Heart left ventricle (tissue), 16 donors: Measurements from ENCODE around the gene ADAMTS5. TPM values are rescaled to one million over a fixed set of nuclear protein-coding genes. Genes with fewer than 3 reads are reported as not detected.

ENCODE experiments used
- ATAC-seq, 4 donors: fragments of 200-7000 bp; cut with Tn5 transposase; one replicate each; pipeline ENCODE4 v1.9.1; 2020 to 2022; ENCODE audit warnings: moderate library complexity in 4 of 4, mild to moderate bottlenecking in 3 of 4, moderate number of reproducible peaks in 1 of 4
- DNase-seq, 5 donors: peaks; one replicate each; pipeline ENCODE4 v3.0.0-alpha.2; 2020
- H3K27ac ChIP-seq, 12 donors: fragments of 200-600 bp; sonication (generic) in 4 of 12; one replicate each; pipeline versions ENCODE4 v1.5.0 to v1.8.0; 2016 to 2022; ENCODE audit warnings: mild to moderate bottlenecking in 2 of 12
- H3K27me3 ChIP-seq, 9 donors: fragments of 200-600 bp; sonication (generic) in 2 of 9; one replicate each; pipeline versions ENCODE4 v1.5.1 to v1.8.0; 2016 to 2022; ENCODE audit warnings: mild to moderate bottlenecking in 3 of 9
- H3K36me3 ChIP-seq, 9 donors: fragments of 200-600 bp; sonication (generic) in 2 of 9; one replicate each; pipeline versions ENCODE4 v1.5.0 to v1.8.0; 2018 to 2022; ENCODE audit warnings: mild to moderate bottlenecking in 2 of 9
- H3K4me1 ChIP-seq, 12 donors: fragments of 200-600 bp; sonication (generic) in 4 of 12; one replicate each; pipeline versions ENCODE4 v1.5.0 to v1.8.0; 2016 to 2022; ENCODE audit warnings: mild to moderate bottlenecking in 3 of 12
- H3K4me3 ChIP-seq, 12 donors: fragments of 200-600 bp; sonication (generic) in 4 of 12; one replicate each; pipeline versions ENCODE4 v1.5.0 to v1.8.0; 2017 to 2022; ENCODE audit warnings: mild to moderate bottlenecking in 9 of 12, moderate library complexity in 4 of 12
- H3K9me3 ChIP-seq, 12 donors: fragments of 200-600 bp; sonication (generic) in 4 of 12; one replicate each; pipeline versions ENCODE4 v1.5.0 to v1.8.0; 2016 to 2022; ENCODE audit warnings: mild to moderate bottlenecking in 1 of 12
- CTCF ChIP-seq, 12 donors: fragments of 200-600 bp; sonication (generic) in 4 of 12; IDR thresholded peaks; one replicate each; pipeline versions ENCODE4 v1.5.0 to v1.8.0; 2018 to 2022; ENCODE audit warnings: antibody characterized with exemption in 12 of 12, mild to moderate bottlenecking in 5 of 12
- POLR2A ChIP-seq, 2 donors: fragments of 450-650 bp; IDR thresholded peaks; one replicate each; pipeline ENCODE4 v1.6.1; 2017; ENCODE audit warnings: antibody characterized with exemption in 2 of 2, mild to moderate bottlenecking in 2 of 2, moderate library complexity in 2 of 2
- WGBS, 4 donors: extraction: QIAGEN DNeasy Blood & Tissue Kit in 2 of 4; methylation state at CpG; one replicate each; pipeline versions ENCODE4 v1.1.5 to v1.1.7; 2013 to 2018; 5-methylcytosine and 5-hydroxymethylcytosine counted together
- intact Hi-C, 10 donors: fragments of 100-400 bp; cut with DNase I; formaldehyde crosslinking; loops; one replicate each; pipeline versions ENCODE4 v1.11.1 to v1.14.2; 2022
- polyA plus RNA-seq, 2 donors: library from polyadenylated mRNA; stranded (reverse); fragments of 200-250 nt; gene quantifications; one replicate each; pipeline ENCODE4 v1.2.3, GENCODE V29; 2013
- total RNA-seq, 9 donors: library from RNA; depleted of rRNA in 2 of 9; stranded (reverse); fragments of >200 nt in 2 of 9; fragmentation: NEBNext Ultra II Directional in 3 of 9; extraction: Animal tissue kit (Norgen Biotek cat#: 25700) in 3 of 9; gene quantifications; one replicate each; pipeline versions ENCODE4 v1.1.0 to v1.2.4, GENCODE V29; 2016 to 2023
- donor health status: ischemic (EF 13 %, LVEDD 7.1; RV severe dilation, severe dysfunction).
- donor health status: healthy with polysubstance abuse.
- donor health status: DM: no; HTN: yes; CAD: no.
- donor health status: DM: no; HTN: no; CAD: no.
- donor health status: ischemic (EF 25% LVEDD 6.9; RV normal size, moderate dysfunction).
- donor health status: ischemic (EF 25% LVEDD 5.7; RV mildly dilated, moderate dysfunction).
- donor health status: healthy.
- donor health status: DM: yes; HTN: yes; CAD: no.
- donor health status: ischemic (EF 35%, LVEDD 5.7; RV mildly dilated, moderate dysfunction).
- donor health status: nonischemic (EF 11% LVEDD 7.7; RV severe dilation, severe dysfunction).
- donor health status: DM: yes; HTN: yes; CAD: no.
- donor health status: PGD.
- donor health status: ischemic (EF 29% LVEDD 5.4; RV normal size, mild dysfunction).
- donor health status: nonischemic (EF 23%, LVEDD 6.1; RV moderate dilation, normal function).

The ADAMTS5 gene
- total and polyA plus RNA-seq, 11 donors, result 0.98 to 22.7 (median 3.1) TPM

GRCh38 chr21:26892151-26892550 is 74.7 kb downstream of the ADAMTS5 start:
- 68 to 83% (median 75%) methylated on average over 1 of the region's 1 CpG for WGBS, 4 donors
- H3K27ac ChIP-seq, result no peak overlapping the region
- no peaks in the 10 kb centered on the region for H3K9me3 ChIP-seq
- ATAC-seq (peak in 2 of 4 donors; percentile 27 to 33), DNase-seq (no peak)
- H3K36me3 ChIP-seq, result no peaks in the 10 kb centered on the region
- H3K27me3 ChIP-seq, result no peaks in the 10 kb centered on the region
- intact Hi-C loops, result no loop called here
- H3K4me1 ChIP-seq, result peaks cover 0 to 2% (median 0%) of the 10 kb centered on the region in 12 donors
- no peak overlapping the region for H3K4me3 ChIP-seq
- no peak for TF ChIP-seq POLR2A (IDR thresholded peaks at IDR 0.05)
- no peak for TF ChIP-seq CTCF (IDR thresholded peaks at IDR 0.05)

GRCh38 chr21:26888931-26889330 is 78.0 kb downstream of the ADAMTS5 start:
- Histone ChIP-seq H3K4me1 (peaks cover 0 to 3% (median 0%) of the 10 kb centered on the region in 12 donors), H3K27me3 (no peaks in the 10 kb centered on the region), H3K9me3 (no peaks in the 10 kb centered on the region), H3K4me3 (no peak overlapping the region), H3K27ac (no peak overlapping the region), H3K36me3 (no peaks in the 10 kb centered on the region)
- ATAC-seq (no peak), DNase-seq (no peak)
- WGBS, 4 donors, result 76 to 88% (median 82%) methylated on average over 5 of the region's 5 CpGs
- no peak for TF ChIP-seq POLR2A (IDR thresholded peaks at IDR 0.05)
- TF ChIP-seq CTCF (IDR thresholded peaks at IDR 0.05), result no peak
- intact Hi-C loops, result loop anchor here in 6 of 10 donors (10.0 kb wide), 2 partner anchors 586 to 676 kb away; no protein-coding TSS in a partner anchor

GRCh38 chr21:26888256-26888655 is 78.6 kb downstream of the ADAMTS5 start:
- no peak for TF ChIP-seq POLR2A (IDR thresholded peaks at IDR 0.05)
- no peak for TF ChIP-seq CTCF (IDR thresholded peaks at IDR 0.05)
- no peaks in the 10 kb centered on the region for H3K9me3 ChIP-seq
- H3K27ac ChIP-seq, result no peak overlapping the region
- no peak for ATAC-seq
- H3K4me1 ChIP-seq, result peaks cover 0 to 5% (median 0%) of the 10 kb centered on the region in 12 donors
- intact Hi-C loops, result loop anchor here in 6 of 10 donors (10.0 kb wide), 2 partner anchors 587 to 677 kb away; no protein-coding TSS in a partner anchor
- no peaks in the 10 kb centered on the region for H3K27me3 ChIP-seq
- no peaks in the 10 kb centered on the region for H3K36me3 ChIP-seq
- no peak overlapping the region for H3K4me3 ChIP-seq
- no peak for DNase-seq

GRCh38 chr21:26887251-26887650 is 79.6 kb downstream of the ADAMTS5 start:
- 38 to 54% (median 53%) methylated on average over 3 of the region's 3 CpGs for WGBS, 4 donors
- no peak overlapping the region for H3K27ac ChIP-seq
- TF ChIP-seq CTCF (IDR thresholded peaks at IDR 0.05) (no peak), POLR2A (IDR thresholded peaks at IDR 0.05) (no peak)
- intact Hi-C loops, result loop anchor here in 6 of 10 donors (10.0 kb wide), 2 partner anchors 588 to 678 kb away; no protein-coding TSS in a partner anchor
- DNase-seq (no peak), ATAC-seq (peak in 2 of 4 donors; percentile 38 to 52)
- no peaks in the 10 kb centered on the region for H3K36me3 ChIP-seq
- H3K9me3 ChIP-seq, result no peaks in the 10 kb centered on the region
- no peak overlapping the region for H3K4me3 ChIP-seq
- no peaks in the 10 kb centered on the region for H3K27me3 ChIP-seq
- H3K4me1 ChIP-seq, result peaks cover 0 to 5% (median 0%) of the 10 kb centered on the region in 12 donors
